CD4-positive, alpha-beta T cell (primary cell): ENCODE measurements around the gene BDH1. TPM values are rescaled to one million over a fixed set of nuclear protein-coding genes. Genes with fewer than 3 reads are reported as not detected.

Experiments used
- ATAC-seq: fragments of 200-7000 bp; cut with Tn5 transposase; one replicate; pipeline ENCODE4 v1.10.0; 2022; ENCODE audit warnings: mild to moderate bottlenecking; ENCODE audit not compliant: poor library complexity
- CTCF ChIA-PET: fragments of 350-600 bp; sonication (Branson Sonifier 250); formaldehyde crosslinking; loops from one replicate; lab custom pipeline; 2021; ENCODE audit warnings: antibody characterized with exemption, inconsistent platforms; lab: Charles Lee
- POLR2A ChIA-PET: fragments of 350-600 bp; sonication (Branson Sonifier 250); formaldehyde crosslinking; loops from one replicate; lab custom pipeline; 2021; ENCODE audit warnings: antibody characterized with exemption, inconsistent platforms; lab: Charles Lee
- DNase-seq, 14 experiments: peaks; one replicate each; pipeline ENCODE4 v3.0.0-alpha.2; 2013 to 2020; ENCODE audit warnings: mixed read lengths in 2 of 14
- H3K27ac ChIP-seq, 2 donors: one replicate each; pipeline versions ENCODE4 v1.5.1 to v1.7.0; 2013; ENCODE audit warnings: low read length in 2 of 2, low read depth in 1 of 2, mild to moderate bottlenecking in 1 of 2
- H3K27me3 ChIP-seq, 2 experiments: 1 replicate in 1 of 2; 2 replicates in 1 of 2; pipeline versions ENCODE4 v1.6.1 to v1.7.0; 2013; ENCODE audit warnings: low read length in 2 of 2, control low read depth in 1 of 2, mild to moderate bottlenecking in 1 of 2, moderate library complexity in 1 of 2; ENCODE audit not compliant: insufficient read depth in 2 of 2, control insufficient read depth in 1 of 2
- H3K36me3 ChIP-seq: one replicate; pipeline ENCODE4 v1.6.1; 2013; ENCODE audit warnings: low read length, control low read depth; ENCODE audit not compliant: insufficient read depth
- H3K4me1 ChIP-seq: one replicate; pipeline ENCODE4 v1.6.1; 2013; ENCODE audit warnings: low read length, control low read depth; ENCODE audit not compliant: insufficient read depth
- H3K4me3 ChIP-seq: one replicate; pipeline ENCODE4 v1.5.1; 2013; ENCODE audit warnings: mild to moderate bottlenecking, low read length, moderate library complexity
- H3K9me3 ChIP-seq, 2 experiments: 1 replicate in 1 of 2; 2 replicates in 1 of 2; pipeline versions ENCODE4 v1.6.1 to v1.7.0; 2013; ENCODE audit warnings: low read length in 2 of 2, mild to moderate bottlenecking in 2 of 2, control low read depth in 1 of 2, moderate library complexity in 1 of 2; ENCODE audit not compliant: control insufficient read depth in 1 of 2, insufficient read depth in 1 of 2
- H3K27ac Mint-ChIP-seq: one replicate; pipeline ENCODE4 v1.8.0; 2020; ENCODE audit warnings: mixed read lengths
- H3K27me3 Mint-ChIP-seq: one replicate; pipeline ENCODE4 v1.8.0; 2021; ENCODE audit warnings: mixed read lengths
- H3K36me3 Mint-ChIP-seq: one replicate; pipeline ENCODE4 v1.8.0; 2021; ENCODE audit warnings: low read depth, mixed read lengths
- H3K4me1 Mint-ChIP-seq: one replicate; pipeline ENCODE4 v1.8.0; 2021; ENCODE audit warnings: low read depth, mixed read lengths
- H3K4me3 Mint-ChIP-seq: one replicate; pipeline ENCODE4 v1.8.0; 2020; ENCODE audit warnings: mild to moderate bottlenecking, mixed read lengths
- H3K9me3 Mint-ChIP-seq: one replicate; pipeline ENCODE4 v1.8.0; 2020; ENCODE audit warnings: mixed read lengths
- CTCF ChIP-seq: fragments of 200-600 bp; IDR thresholded peaks from one replicate; pipeline ENCODE4 v1.8.0; 2022; ENCODE audit warnings: antibody characterized with exemption, mild to moderate bottlenecking
- intact Hi-C, 2 experiments: fragments of 100-400 bp; cut with DNase I in 1 of 2; cut with micrococcal nuclease in 1 of 2; formaldehyde crosslinking; loops; one replicate each; pipeline versions ENCODE4 v1.15.1 to v1.9.0; 2023 to 2025; cut with DNase I, micrococcal nuclease
- total RNA-seq, 174 experiments: library from RNA in 2 of 174; stranded (reverse) in 2 of 174; gene quantifications; one replicate each; pipeline ENCODE4 v1.2.3 and lab custom pipeline; 2021 to 2026

Gene BDH1
- total RNA-seq, 2 experiments from 2014 or later, result 17.7 to 22.2 TPM

GRCh38 chr3:197495499-197495898 is 60.3 kb downstream of the BDH1 start:
- Mint-ChIP-seq H3K9me3 (no peaks in the 10 kb centered on the region), H3K4me3 (no peak overlapping the region), H3K27ac (no peak overlapping the region), H3K36me3 (no peaks in the 10 kb centered on the region), H3K4me1 (no peaks in the 10 kb centered on the region), H3K27me3 (no peaks in the 10 kb centered on the region)
- no peaks in the 10 kb centered on the region for H3K4me1 ChIP-seq
- POLR2A ChIA-PET, result no interaction called here
- H3K27ac ChIP-seq, result no peak overlapping the region
- CTCF ChIA-PET, result no interaction called here
- intact Hi-C loops, result no loop called here
- peaks cover 0 to 6% of the 10 kb centered on the region in 2 experiments for H3K9me3 ChIP-seq
- no peak for DNase-seq
- no peak for TF ChIP-seq CTCF
- H3K27me3 ChIP-seq, result no peaks in the 10 kb centered on the region
- no peak overlapping the region for H3K4me3 ChIP-seq
- H3K36me3 ChIP-seq, result no peaks in the 10 kb centered on the region
- ATAC-seq, result no peak

GRCh38 chr3:197495059-197495455 is 60.7 kb downstream of the BDH1 start:
- Mint-ChIP-seq H3K4me3 (no peak overlapping the region), H3K27me3 (no peaks in the 10 kb centered on the region), H3K36me3 (no peaks in the 10 kb centered on the region), H3K27ac (no peak overlapping the region), H3K9me3 (no peaks in the 10 kb centered on the region), H3K4me1 (no peaks in the 10 kb centered on the region)
- DNase-seq (no peak), ATAC-seq (no peak)
- ChIA-PET POLR2A (no interaction called here), CTCF (no interaction called here)
- no peak overlapping the region for H3K27ac ChIP-seq
- no peak overlapping the region for H3K4me3 ChIP-seq
- intact Hi-C loops, result no loop called here
- H3K36me3 ChIP-seq, result no peaks in the 10 kb centered on the region
- H3K27me3 ChIP-seq, result no peaks in the 10 kb centered on the region
- peaks cover 0 to 6% of the 10 kb centered on the region in 2 experiments for H3K9me3 ChIP-seq
- H3K4me1 ChIP-seq, result no peaks in the 10 kb centered on the region
- no peak for TF ChIP-seq CTCF

GRCh38 chr3:197494366-197495058 is 61.3 kb downstream of the BDH1 start:
- H3K4me3 Mint-ChIP-seq, result no peak overlapping the region
- no peaks in the 10 kb centered on the region for H3K9me3 Mint-ChIP-seq
- Histone ChIP-seq H3K27ac (no peak overlapping the region), H3K4me1 (no peaks in the 10 kb centered on the region), H3K9me3 (peaks cover 0 to 6% of the 10 kb centered on the region in 2 experiments), H3K4me3 (no peak overlapping the region), H3K36me3 (no peaks in the 10 kb centered on the region), H3K27me3 (no peaks in the 10 kb centered on the region)
- POLR2A ChIA-PET, result no interaction called here
- no peaks in the 10 kb centered on the region for H3K36me3 Mint-ChIP-seq
- no peaks in the 10 kb centered on the region for H3K4me1 Mint-ChIP-seq
- no peak for TF ChIP-seq CTCF
- intact Hi-C loops, result no loop called here
- CTCF ChIA-PET, result no interaction called here
- DNase-seq (no peak), ATAC-seq (no peak)
- no peaks in the 10 kb centered on the region for H3K27me3 Mint-ChIP-seq
- no peak overlapping the region for H3K27ac Mint-ChIP-seq
